H9 (cell line): ENCODE results near the gene CHST15. TPM values are rescaled to one million over a fixed set of nuclear protein-coding genes. Genes with fewer than 3 reads are reported as not detected.

Source experiments
- DNase-seq: peaks from one replicate; pipeline ENCODE4 v3.0.0-alpha.2; 2017
- H2AFZ ChIP-seq: one replicate; pipeline ENCODE4 v1.6.1; 2013; ENCODE audit warnings: mild to moderate bottlenecking, low read length, control low read depth, moderate library complexity
- H2AK5ac ChIP-seq: 2 replicates; pipeline ENCODE4 v1.6.1; 2013; ENCODE audit warnings: low read length, control low read depth, mixed read lengths; ENCODE audit not compliant: insufficient read length
- H2BK120ac ChIP-seq: one replicate; pipeline ENCODE4 v1.6.1; 2013; ENCODE audit warnings: low read depth, mild to moderate bottlenecking, low read length, control low read depth, inconsistent platforms; ENCODE audit not compliant: poor library complexity, severe bottlenecking
- H2BK12ac ChIP-seq: 2 replicates; pipeline ENCODE4 v1.6.1; 2013; ENCODE audit warnings: low read length, control low read depth, mixed read lengths, low read depth; ENCODE audit not compliant: insufficient read length
- H2BK15ac ChIP-seq: 2 replicates; pipeline ENCODE4 v1.6.1; 2013; ENCODE audit warnings: low read depth, low read length, control low read depth
- H2BK20ac ChIP-seq: one replicate; pipeline ENCODE4 v1.6.1; 2013; ENCODE audit warnings: low read depth, mild to moderate bottlenecking, low read length, control low read depth, inconsistent platforms; ENCODE audit not compliant: poor library complexity, severe bottlenecking
- H2BK5ac ChIP-seq: 2 replicates; pipeline ENCODE4 v1.6.1; 2013; ENCODE audit warnings: low read length, control low read depth, mixed read lengths; ENCODE audit not compliant: insufficient read length
- H3K14ac ChIP-seq: 2 replicates; pipeline ENCODE4 v1.6.1; 2013; ENCODE audit warnings: low read length, control low read depth; ENCODE audit not compliant: insufficient read depth
- H3K18ac ChIP-seq: 2 replicates; pipeline ENCODE4 v1.6.1; 2013; ENCODE audit warnings: low read depth, mild to moderate bottlenecking, mixed read lengths, low read length, control low read depth; ENCODE audit not compliant: insufficient read length
- H3K23ac ChIP-seq: 2 replicates; pipeline ENCODE4 v1.6.1; 2013; ENCODE audit warnings: low read length, control low read depth, mixed read lengths, low read depth; ENCODE audit not compliant: insufficient read length
- H3K23me2 ChIP-seq: 2 replicates; pipeline ENCODE4 v1.6.1; 2013; ENCODE audit warnings: low read depth, mild to moderate bottlenecking, mixed read lengths, low read length, control low read depth; ENCODE audit not compliant: insufficient read length, poor library complexity, severe bottlenecking
- H3K27ac ChIP-seq: 2 replicates; pipeline ENCODE4 v1.5.1; 2013; ENCODE audit warnings: low read length, control low read depth, mixed read lengths, low read depth; ENCODE audit not compliant: insufficient read length
- H3K27me3 ChIP-seq: 2 replicates; pipeline ENCODE4 v1.6.1; 2013; ENCODE audit warnings: low read length, control low read depth, inconsistent platforms; ENCODE audit not compliant: insufficient read depth
- H3K4ac ChIP-seq: 2 replicates; pipeline ENCODE4 v1.6.1; 2013; ENCODE audit warnings: low read depth, mild to moderate bottlenecking, control low read depth, inconsistent platforms, low read length, moderate library complexity
- H3K4me1 ChIP-seq: 2 replicates; pipeline ENCODE4 v1.6.1; 2013; ENCODE audit warnings: low read length, control low read depth, inconsistent platforms; ENCODE audit not compliant: insufficient read depth
- H3K4me2 ChIP-seq: 2 replicates; pipeline ENCODE4 v1.6.1; 2013; ENCODE audit warnings: low read length, control low read depth, mixed read lengths; ENCODE audit not compliant: insufficient read length, insufficient read depth
- H3K56ac ChIP-seq: 2 replicates; pipeline ENCODE4 v1.6.1; 2013; ENCODE audit warnings: low read depth, mild to moderate bottlenecking, mixed read lengths, low read length, control low read depth; ENCODE audit not compliant: insufficient read length
- H3K79me1 ChIP-seq: 2 replicates; pipeline ENCODE4 v1.6.1; 2013; ENCODE audit warnings: low read depth, mild to moderate bottlenecking, moderate library complexity, low read length, control low read depth, inconsistent platforms; ENCODE audit not compliant: insufficient read depth, poor library complexity, severe bottlenecking
- H3K79me2 ChIP-seq: 2 replicates; pipeline ENCODE4 v1.6.1; 2013; ENCODE audit warnings: low read length, control low read depth, inconsistent platforms; ENCODE audit not compliant: insufficient read depth
- H3K9ac ChIP-seq: 2 replicates; pipeline ENCODE4 v1.6.1; 2013; ENCODE audit warnings: low read length, control low read depth, mixed read lengths; ENCODE audit not compliant: insufficient read length; ENCODE audit errors: extremely low read depth
- H3K9me3 ChIP-seq: one replicate; pipeline ENCODE4 v1.6.1; 2013; ENCODE audit warnings: low read depth, low read length, inconsistent platforms; ENCODE audit not compliant: control insufficient read depth
- H3T11ph ChIP-seq: one replicate; pipeline ENCODE4 v1.6.1; 2013; ENCODE audit warnings: mild to moderate bottlenecking, low read length, control low read depth, inconsistent platforms
- H4K20me1 ChIP-seq: one replicate; pipeline ENCODE4 v1.6.1; 2013; ENCODE audit not compliant: control insufficient read depth, insufficient read length, insufficient read depth
- H4K5ac ChIP-seq: 2 replicates; pipeline ENCODE4 v1.6.1; 2013; ENCODE audit warnings: low read depth, mild to moderate bottlenecking, mixed read lengths, low read length, control low read depth; ENCODE audit not compliant: insufficient read length
- H4K8ac ChIP-seq: replicated peaks from 2 replicates; pipeline ENCODE4 v1.6.1; 2013; ENCODE audit warnings: low read length, control low read depth, mixed read lengths, low read depth; ENCODE audit not compliant: insufficient read length
- H4K91ac ChIP-seq: 2 replicates; pipeline ENCODE4 v1.6.1; 2013; ENCODE audit warnings: low read depth, mild to moderate bottlenecking, moderate library complexity, mixed read lengths, low read length, control low read depth; ENCODE audit not compliant: insufficient read length
- H3K27ac Mint-ChIP-seq, 3 experiments: 2 replicates in 2 of 3; 3 replicates in 1 of 3; pipeline ENCODE4 v1.8.0; 2020 to 2021; ENCODE audit warnings: mixed read lengths in 3 of 3, mild to moderate bottlenecking in 1 of 3, moderate library complexity in 1 of 3
- H3K27me3 Mint-ChIP-seq: 2 replicates; pipeline ENCODE4 v1.8.0; 2021; ENCODE audit warnings: low read depth, mild to moderate bottlenecking, moderate library complexity, mixed read lengths
- H3K36me3 Mint-ChIP-seq, 3 experiments: 2 replicates in 2 of 3; 3 replicates in 1 of 3; pipeline ENCODE4 v1.8.0; 2020 to 2021; ENCODE audit warnings: low read depth in 3 of 3, mixed read lengths in 3 of 3; ENCODE audit not compliant: insufficient read depth in 1 of 3
- H3K4me1 Mint-ChIP-seq, 2 experiments: 2 replicates each; pipeline ENCODE4 v1.8.0; 2020; ENCODE audit warnings: mixed read lengths in 2 of 2
- H3K4me3 Mint-ChIP-seq, 2 experiments: 2 replicates in 1 of 2; 3 replicates in 1 of 2; pipeline ENCODE4 v1.8.0; 2020 to 2021; ENCODE audit warnings: mild to moderate bottlenecking in 2 of 2, mixed read lengths in 2 of 2, moderate library complexity in 1 of 2
- H3K9me3 Mint-ChIP-seq, 2 experiments: 2 replicates in 1 of 2; 3 replicates in 1 of 2; pipeline ENCODE4 v1.8.0; 2020; ENCODE audit warnings: mild to moderate bottlenecking in 2 of 2, mixed read lengths in 2 of 2, moderate library complexity in 1 of 2
- WGBS: extraction: QIAGEN DNeasy Blood & Tissue Kit; methylation state at CpG from one replicate; pipeline ENCODE4 v1.1.7; 2013; ENCODE audit warnings: missing lambda C conversion rate, low lambda C conversion rate, mixed read lengths; ENCODE audit not compliant: insufficient read length; ENCODE audit errors: extremely low coverage; 5-methylcytosine and 5-hydroxymethylcytosine counted together
- total RNA-seq: library from RNA; stranded (reverse); gene quantifications from 2 replicates; pipeline ENCODE4 v1.2.1, GENCODE V29; 2021
- TF ChIP-seq, protein P1 (sequence below): fragments of 200-600 bp; sonication (generic); conservative IDR thresholded peaks from 3 replicates; pipeline ENCODE4 v1.8.0; 2021; ENCODE audit warnings: antibody characterized with exemption, mild to moderate bottlenecking

Gene CHST15
- total RNA-seq, 1 experiment from 2014 or later: 8.7 TPM

DNA sequence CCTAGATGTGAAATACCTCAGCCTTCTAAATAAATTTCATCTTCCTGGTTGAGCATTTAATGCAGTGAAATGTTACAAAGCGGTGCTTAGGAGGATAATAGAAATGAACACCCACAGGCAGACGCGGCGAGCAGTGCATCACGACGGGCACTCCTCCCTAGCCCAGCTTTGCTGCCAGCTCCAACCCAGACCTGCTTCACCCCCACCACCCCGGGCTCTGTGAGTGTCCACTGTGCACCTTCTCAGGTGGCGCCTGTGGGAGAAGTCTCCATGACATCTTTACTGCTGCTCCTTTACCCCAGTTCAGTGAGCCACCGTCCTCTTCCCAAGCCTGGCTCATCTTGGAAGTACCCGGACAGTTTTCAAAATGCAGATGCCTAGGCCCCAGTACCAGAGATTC, 5.2 kb upstream of the CHST15 start:
- H3K36me3 Mint-ChIP-seq: peaks cover 0 to 10% (median 0%) of the 10 kb centered on the region in 3 experiments; a peak in 2 of 7 replicates

More for the DNA sequence above, 5.2 kb upstream of the CHST15 start:
- Histone ChIP-seq H3K4me2 (no peak overlapping the region), H2BK15ac (no peak overlapping the region), H2AK5ac (no peak overlapping the region), H2BK20ac (no peak overlapping the region), H3K9ac (no peak overlapping the region), H3K4me1 (no peaks in the 10 kb centered on the region), H3K14ac (no peak overlapping the region), H2BK120ac (no peak overlapping the region), H4K20me1 (no peaks in the 10 kb centered on the region), H3K79me2 (no peaks in the 10 kb centered on the region), H3K4ac (no peak overlapping the region), H2AFZ (no peak overlapping the region), H2BK5ac (no peak overlapping the region), H4K91ac (no peak overlapping the region), H3K27ac (no peak overlapping the region), H3K18ac (no peak overlapping the region), H3K23me2 (peaks cover under 1% of the 10 kb centered on the region), H3K23ac (no peak overlapping the region), H4K5ac (no peak overlapping the region), H3K9me3 (no peaks in the 10 kb centered on the region), H3K56ac (no peak overlapping the region), H2BK12ac (no peak overlapping the region), H3K27me3 (no peaks in the 10 kb centered on the region), H3K79me1 (no peaks in the 10 kb centered on the region), H3T11ph (no peak overlapping the region), H4K8ac (no peak overlapping the region)
- no peak overlapping the region for H3K4me3 Mint-ChIP-seq
- peaks cover 58% of the 10 kb centered on the region for H3K27me3 Mint-ChIP-seq
- H3K27ac Mint-ChIP-seq: no peak overlapping the region
- peaks cover 12 to 15% of the 10 kb centered on the region in 2 experiments; a peak in 3 of 4 replicates for H3K4me1 Mint-ChIP-seq
- no CpG with 5 or more reads among the region's 10 CpGs for WGBS
- no peak for DNase-seq
- H3K9me3 Mint-ChIP-seq: peaks cover 6 to 9% of the 10 kb centered on the region in 2 experiments
- TF ChIP-seq, protein P1, sequence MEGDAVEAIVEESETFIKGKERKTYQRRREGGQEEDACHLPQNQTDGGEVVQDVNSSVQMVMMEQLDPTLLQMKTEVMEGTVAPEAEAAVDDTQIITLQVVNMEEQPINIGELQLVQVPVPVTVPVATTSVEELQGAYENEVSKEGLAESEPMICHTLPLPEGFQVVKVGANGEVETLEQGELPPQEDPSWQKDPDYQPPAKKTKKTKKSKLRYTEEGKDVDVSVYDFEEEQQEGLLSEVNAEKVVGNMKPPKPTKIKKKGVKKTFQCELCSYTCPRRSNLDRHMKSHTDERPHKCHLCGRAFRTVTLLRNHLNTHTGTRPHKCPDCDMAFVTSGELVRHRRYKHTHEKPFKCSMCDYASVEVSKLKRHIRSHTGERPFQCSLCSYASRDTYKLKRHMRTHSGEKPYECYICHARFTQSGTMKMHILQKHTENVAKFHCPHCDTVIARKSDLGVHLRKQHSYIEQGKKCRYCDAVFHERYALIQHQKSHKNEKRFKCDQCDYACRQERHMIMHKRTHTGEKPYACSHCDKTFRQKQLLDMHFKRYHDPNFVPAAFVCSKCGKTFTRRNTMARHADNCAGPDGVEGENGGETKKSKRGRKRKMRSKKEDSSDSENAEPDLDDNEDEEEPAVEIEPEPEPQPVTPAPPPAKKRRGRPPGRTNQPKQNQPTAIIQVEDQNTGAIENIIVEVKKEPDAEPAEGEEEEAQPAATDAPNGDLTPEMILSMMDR: no peak
